Gastroesophageal sphincter (tissue), 4 donors: ENCODE results near the gene NR3C1. TPM values are rescaled to one million over a fixed set of nuclear protein-coding genes. Genes with fewer than 3 reads are reported as not detected.

ENCODE experiments used
- ATAC-seq: fragments of 150-250 bp; one replicate; pipeline ENCODE4 v1.9.1; 2016; ENCODE audit warnings: mild to moderate bottlenecking, moderate library complexity
- H3K27ac ChIP-seq, 4 donors: fragments of 200-600 bp; sonication (generic) in 3 of 4; 1 replicate in 3 of 4; 2 replicates in 1 of 4; pipeline ENCODE4 v1.5.1; 2016 to 2019
- H3K27me3 ChIP-seq: fragments of 200-600 bp; sonication (generic); one replicate; pipeline ENCODE4 v1.5.1; 2019
- H3K36me3 ChIP-seq, 2 donors: fragments of 200-600 bp; sonication (generic); one replicate each; pipeline ENCODE4 v1.5.1; 2019; ENCODE audit warnings: control low read depth in 1 of 2
- H3K4me1 ChIP-seq, 3 donors: fragments of 200-600 bp; sonication (generic); 1 replicate in 2 of 3; 2 replicates in 1 of 3; pipeline ENCODE4 v1.5.1; 2016 to 2019; ENCODE audit warnings: control low read depth in 2 of 3
- H3K4me3 ChIP-seq, 2 donors: fragments of 200-600 bp; sonication (generic); one replicate each; pipeline ENCODE4 v1.5.1; 2019; ENCODE audit warnings: mild to moderate bottlenecking in 1 of 2, moderate library complexity in 1 of 2
- H3K9me3 ChIP-seq, 3 donors: fragments of 200-600 bp; sonication (generic); one replicate each; pipeline ENCODE4 v1.5.1; 2017 to 2019; ENCODE audit warnings: control low read depth in 2 of 3
- EP300 ChIP-seq: sonication (generic); formaldehyde crosslinking; IDR thresholded peaks from one replicate; pipeline ENCODE4 v1.6.1; 2017; ENCODE audit warnings: antibody characterized with exemption, mild to moderate bottlenecking
- POLR2A ChIP-seq, 2 donors: fragments of 450-650 bp; IDR thresholded peaks; one replicate each; pipeline ENCODE4 v1.6.1; 2017; ENCODE audit warnings: antibody characterized with exemption in 2 of 2, mild to moderate bottlenecking in 2 of 2, moderate library complexity in 1 of 2
- POLR2AphosphoS5 ChIP-seq: sonication (generic); formaldehyde crosslinking; IDR thresholded peaks from one replicate; pipeline ENCODE4 v1.6.1; 2017; ENCODE audit warnings: antibody characterized with exemption
- WGBS, 2 donors: methylation state at CpG; one replicate each; pipeline ENCODE4 v1.1.5; 2018; ENCODE audit warnings: low coverage in 1 of 2; 5-methylcytosine and 5-hydroxymethylcytosine counted together
- total RNA-seq, 4 donors: library from RNA; depleted of rRNA; stranded (reverse); fragments of >200 nt; gene quantifications; one replicate each; pipeline ENCODE4 v1.1.0, GENCODE V29; 2016
- TF ChIP-seq, protein P1 (sequence below), 4 experiments: fragments of 200-600 bp in 2 of 4; fragments of 450-650 bp in 2 of 4; sonication (generic) in 1 of 4; IDR thresholded peaks; one replicate each; pipeline ENCODE4 v1.5.1; 2017 to 2019; ENCODE audit warnings: antibody characterized with exemption in 4 of 4, mild to moderate bottlenecking in 2 of 4, moderate library complexity in 2 of 4

The NR3C1 gene
- total RNA-seq, 4 donors from 2014 or later, result 69.7 to 103 (median 85.6) TPM

DNA sequence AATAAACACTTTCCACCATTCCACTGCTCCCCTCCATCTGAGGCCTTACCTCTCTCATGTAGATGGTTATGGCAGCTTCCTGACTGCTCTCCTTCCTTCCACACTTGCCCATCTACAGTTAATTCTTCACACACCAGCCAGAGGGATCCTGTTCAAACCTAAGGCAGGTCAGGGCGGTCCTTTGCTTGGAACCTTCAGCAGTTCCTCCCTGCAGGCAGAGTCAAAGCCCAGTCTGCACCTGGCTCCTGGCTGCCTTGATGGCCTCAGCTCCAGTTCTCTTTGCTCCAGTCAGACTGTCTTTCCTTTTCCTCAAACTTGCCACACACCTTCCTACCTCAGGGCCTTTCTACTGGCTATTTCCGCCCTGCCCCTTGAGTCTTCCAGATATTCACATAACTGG, 30.2 kb upstream of the NR3C1 start:
- no peak for ATAC-seq
- Histone ChIP-seq H3K9me3 (no peaks in the 10 kb centered on the region), H3K36me3 (no peaks in the 10 kb centered on the region), H3K27ac (no peak overlapping the region), H3K4me3 (no peak overlapping the region), H3K27me3 (no peaks in the 10 kb centered on the region), H3K4me1 (peaks cover 0 to 6% (median 0%) of the 10 kb centered on the region in 3 donors)
- TF ChIP-seq POLR2AphosphoS5 (no peak), POLR2A (IDR thresholded peaks at IDR 0.05) (no peak), EP300 (no peak)
- TF ChIP-seq, protein P1, sequence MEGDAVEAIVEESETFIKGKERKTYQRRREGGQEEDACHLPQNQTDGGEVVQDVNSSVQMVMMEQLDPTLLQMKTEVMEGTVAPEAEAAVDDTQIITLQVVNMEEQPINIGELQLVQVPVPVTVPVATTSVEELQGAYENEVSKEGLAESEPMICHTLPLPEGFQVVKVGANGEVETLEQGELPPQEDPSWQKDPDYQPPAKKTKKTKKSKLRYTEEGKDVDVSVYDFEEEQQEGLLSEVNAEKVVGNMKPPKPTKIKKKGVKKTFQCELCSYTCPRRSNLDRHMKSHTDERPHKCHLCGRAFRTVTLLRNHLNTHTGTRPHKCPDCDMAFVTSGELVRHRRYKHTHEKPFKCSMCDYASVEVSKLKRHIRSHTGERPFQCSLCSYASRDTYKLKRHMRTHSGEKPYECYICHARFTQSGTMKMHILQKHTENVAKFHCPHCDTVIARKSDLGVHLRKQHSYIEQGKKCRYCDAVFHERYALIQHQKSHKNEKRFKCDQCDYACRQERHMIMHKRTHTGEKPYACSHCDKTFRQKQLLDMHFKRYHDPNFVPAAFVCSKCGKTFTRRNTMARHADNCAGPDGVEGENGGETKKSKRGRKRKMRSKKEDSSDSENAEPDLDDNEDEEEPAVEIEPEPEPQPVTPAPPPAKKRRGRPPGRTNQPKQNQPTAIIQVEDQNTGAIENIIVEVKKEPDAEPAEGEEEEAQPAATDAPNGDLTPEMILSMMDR (IDR thresholded peaks at IDR 0.05), result no peak
- 100% methylated on average over 2 of the region's 2 CpGs for WGBS, 2 donors

DNA sequence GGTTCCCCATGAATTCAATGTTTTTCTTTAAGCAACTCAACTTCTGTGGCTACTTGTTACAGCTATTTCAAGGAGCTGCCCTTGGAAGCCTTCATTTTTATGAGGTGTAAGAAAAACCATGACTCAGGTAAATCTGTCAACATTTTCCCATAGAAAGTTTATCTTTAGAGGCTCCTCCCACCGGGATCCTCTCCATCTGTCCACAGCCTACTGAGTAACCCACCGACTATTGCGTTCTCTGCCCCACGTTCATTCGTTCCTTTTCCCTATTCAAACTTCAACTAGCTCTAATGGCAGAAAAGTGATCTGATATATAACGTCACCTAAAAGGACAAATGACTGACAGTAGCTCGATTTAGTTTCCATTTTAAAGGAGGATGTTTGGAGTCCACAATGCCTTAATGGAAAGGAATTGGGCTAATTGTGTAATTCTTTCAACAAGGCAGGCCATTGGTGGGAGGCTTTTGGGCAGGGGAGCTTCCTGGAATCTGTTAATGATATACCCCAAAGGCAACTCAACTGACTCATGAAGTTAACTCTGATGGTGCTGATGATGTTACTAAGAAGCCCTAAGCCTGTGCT, 29.3 kb upstream of the NR3C1 start:
- no peak for ATAC-seq
- Histone ChIP-seq H3K4me1 (peaks cover 0 to 6% (median 0%) of the 10 kb centered on the region in 3 donors), H3K27ac (no peak overlapping the region), H3K36me3 (no peaks in the 10 kb centered on the region), H3K4me3 (no peak overlapping the region), H3K9me3 (no peaks in the 10 kb centered on the region), H3K27me3 (no peaks in the 10 kb centered on the region)
- no peak for TF ChIP-seq POLR2AphosphoS5
- no peak for TF ChIP-seq EP300
- TF ChIP-seq, protein P1 (IDR thresholded peaks at IDR 0.05), result no peak
- no peak for TF ChIP-seq POLR2A (IDR thresholded peaks at IDR 0.05)
- 56 to 71% methylated on average over 4 to 7 of the region's 7 CpGs for WGBS, 2 donors

- no peak overlapping the region for H3K27ac ChIP-seq
- TF ChIP-seq POLR2AphosphoS5, result no peak
- TF ChIP-seq POLR2A (IDR thresholded peaks at IDR 0.05), result no peak
- TF ChIP-seq EP300, result no peak
Observed at GRCh38 chr5:143431789-143432188, 28.3 kb upstream of the NR3C1 start.

DNA sequence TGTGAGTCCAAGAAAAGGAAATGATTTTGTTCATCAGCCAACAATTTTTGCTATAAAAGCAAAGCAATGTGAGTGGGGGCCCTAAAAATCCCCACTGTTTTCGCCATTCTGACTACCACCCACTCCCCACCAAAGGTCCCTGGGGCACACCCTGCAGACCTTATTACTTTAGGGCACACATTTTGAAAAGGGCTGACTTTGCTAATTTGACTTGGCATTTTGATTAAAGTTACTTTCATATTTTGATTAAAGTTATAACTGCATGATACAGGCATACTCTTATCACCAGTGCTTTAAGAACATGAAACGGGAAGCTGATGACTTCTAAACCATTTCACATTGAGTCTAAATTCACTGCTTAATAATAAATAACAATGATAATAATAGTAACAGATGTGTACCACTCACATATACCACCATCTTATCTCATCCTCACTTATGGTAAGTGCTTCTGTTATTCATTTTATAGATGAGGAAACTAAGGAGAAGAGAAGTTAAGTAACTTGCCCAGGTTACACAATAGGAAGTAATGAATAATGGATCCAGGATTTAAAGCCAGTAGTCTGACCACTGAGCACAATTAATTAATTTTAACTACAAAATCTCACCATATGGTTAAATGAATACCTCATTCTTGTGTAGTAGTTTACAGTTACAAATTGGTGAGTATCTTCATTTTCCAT, 25.4 kb upstream of the NR3C1 start:
- no peaks in the 10 kb centered on the region for H3K27me3 ChIP-seq
- WGBS, 2 donors, result 78 to 96% methylated on average over 2 of the region's 2 CpGs
- peaks cover 0 to 6% (median 0%) of the 10 kb centered on the region in 3 donors for H3K4me1 ChIP-seq
- H3K4me3 ChIP-seq, result no peak overlapping the region
- no peaks in the 10 kb centered on the region for H3K9me3 ChIP-seq
- H3K36me3 ChIP-seq, result no peaks in the 10 kb centered on the region
- no peak overlapping the region for H3K27ac ChIP-seq
- ATAC-seq, result no peak
- TF ChIP-seq EP300 (no peak), POLR2A (IDR thresholded peaks at IDR 0.05) (no peak), POLR2AphosphoS5 (no peak)
- TF ChIP-seq, protein P1 (IDR thresholded peaks at IDR 0.05), result no peak

More at GRCh38 chr5:143431789-143432188, 28.3 kb upstream of the NR3C1 start:
- Histone ChIP-seq H3K36me3 (no peaks in the 10 kb centered on the region), H3K9me3 (no peaks in the 10 kb centered on the region), H3K27me3 (no peaks in the 10 kb centered on the region), H3K4me1 (peaks cover 0 to 6% (median 0%) of the 10 kb centered on the region in 3 donors), H3K4me3 (no peak overlapping the region)
- ATAC-seq, result no peak
- 82 to 100% methylated on average over 1 to 2 of the region's 2 CpGs for WGBS, 2 donors

DNA sequence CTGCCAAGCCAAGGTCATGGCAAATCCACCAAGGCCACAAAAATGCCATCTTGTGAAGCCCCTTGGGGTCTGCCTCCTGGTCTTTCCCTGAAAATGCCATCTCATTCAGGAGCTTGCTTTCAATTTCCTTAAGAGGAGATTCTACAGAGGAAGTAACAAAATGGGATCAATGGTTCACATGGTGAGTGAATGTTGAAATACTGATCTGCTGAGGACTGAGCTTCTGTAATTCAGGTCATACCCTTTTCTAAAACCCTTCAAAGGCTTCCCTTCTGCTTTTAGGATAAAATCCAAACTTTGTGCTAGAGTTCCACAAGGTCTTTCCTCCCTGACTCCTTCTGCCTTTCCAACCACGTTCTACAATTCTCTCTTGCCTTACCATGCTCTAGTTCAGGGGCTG, 24.7 kb upstream of the NR3C1 start:
- ATAC-seq, result no peak
- Histone ChIP-seq H3K9me3 (no peaks in the 10 kb centered on the region), H3K36me3 (no peaks in the 10 kb centered on the region), H3K27ac (no peak overlapping the region), H3K4me1 (peaks cover 0 to 6% (median 0%) of the 10 kb centered on the region in 3 donors), H3K27me3 (no peaks in the 10 kb centered on the region), H3K4me3 (no peak overlapping the region)
- TF ChIP-seq POLR2AphosphoS5 (no peak), POLR2A (IDR thresholded peaks at IDR 0.05) (no peak), EP300 (no peak)
- TF ChIP-seq, protein P1 (IDR thresholded peaks at IDR 0.05), result no peak
- 89 to 100% methylated on average over 1 of the region's 1 CpG for WGBS, 2 donors
